ENCODE data around the gene TTF2.
"Not testable (repeated sequence)": the region's sequence is repeated elsewhere in the genome, so short reads cannot be mapped to it uniquely, and the experiment has no call there.

TTF2 gene

DNA sequence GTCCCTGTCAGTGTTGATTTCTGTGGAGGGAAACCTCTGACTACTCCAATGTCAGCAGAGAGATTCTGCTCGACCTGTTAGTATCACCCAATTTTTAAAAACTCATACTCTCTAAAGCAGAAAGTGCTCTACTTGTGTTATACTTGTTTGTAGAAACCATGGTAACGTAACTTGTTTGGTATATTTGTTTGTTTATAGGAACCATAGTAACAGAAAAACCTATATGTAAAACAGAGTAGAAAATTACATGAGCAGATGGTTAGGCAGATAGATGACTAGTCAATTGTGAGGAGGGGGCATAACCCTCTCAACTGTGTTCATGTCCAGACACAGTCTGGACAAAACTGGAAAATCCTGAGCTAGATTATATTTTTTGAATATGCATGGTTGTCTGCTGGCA is 54.8 kb downstream of the TTF2 start:
- no peak for DNase-seq (ENCODE audit: low read depth)
- no peak overlapping the region for H3K4me3 ChIP-seq (ENCODE audit: low read depth, low read length)

DNA sequence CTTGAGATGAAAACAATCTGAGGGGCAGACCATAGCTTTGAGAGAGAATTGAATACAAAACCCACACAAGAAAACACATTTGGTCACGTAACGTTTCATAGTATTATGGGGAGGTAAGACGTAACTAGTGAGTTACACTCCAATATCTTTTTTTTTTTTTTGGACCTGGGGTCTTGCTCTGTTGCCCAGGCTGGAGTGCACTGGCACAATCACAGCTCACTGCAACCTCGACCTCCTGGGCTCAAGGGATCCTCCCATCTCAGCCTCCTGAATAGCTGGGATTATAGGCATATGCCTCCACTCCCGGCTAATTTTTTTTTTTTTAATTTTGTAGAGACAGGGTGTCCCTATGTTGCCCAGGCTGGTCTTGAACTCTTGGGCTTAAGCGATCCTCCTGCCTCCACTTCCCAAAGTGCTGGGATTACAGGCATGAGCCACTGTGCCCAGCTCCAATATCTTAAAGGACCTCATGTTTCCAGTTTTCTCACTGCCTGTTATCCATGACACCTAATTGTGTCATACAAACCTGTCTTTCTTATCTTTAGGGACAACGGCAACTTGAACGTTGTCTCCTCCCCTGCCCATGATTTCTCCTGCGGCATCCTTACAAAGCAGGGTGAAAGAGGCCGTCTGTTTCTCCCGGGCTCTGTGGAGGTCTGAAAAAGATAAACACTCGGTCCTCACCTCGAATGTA is 56.1 kb downstream of the TTF2 start:
- H3K4me3 ChIP-seq (ENCODE audit: low read depth, low read length), result no peak overlapping the region
- no peak for DNase-seq (ENCODE audit: low read depth)

GRCh38 chr1:117116784-117117130 is 56.6 kb downstream of the TTF2 start:
- no peak for DNase-seq (ENCODE audit: low read depth)
- no peak overlapping the region for H3K4me3 ChIP-seq (ENCODE audit: low read depth, low read length)

- DNase-seq (ENCODE audit: low read depth), result no peak
- H3K4me3 ChIP-seq (ENCODE audit: low read depth, low read length), result no peak overlapping the region
Measured at GRCh38 chr1:117117697-117118096, 57.6 kb downstream of the TTF2 start.

DNA sequence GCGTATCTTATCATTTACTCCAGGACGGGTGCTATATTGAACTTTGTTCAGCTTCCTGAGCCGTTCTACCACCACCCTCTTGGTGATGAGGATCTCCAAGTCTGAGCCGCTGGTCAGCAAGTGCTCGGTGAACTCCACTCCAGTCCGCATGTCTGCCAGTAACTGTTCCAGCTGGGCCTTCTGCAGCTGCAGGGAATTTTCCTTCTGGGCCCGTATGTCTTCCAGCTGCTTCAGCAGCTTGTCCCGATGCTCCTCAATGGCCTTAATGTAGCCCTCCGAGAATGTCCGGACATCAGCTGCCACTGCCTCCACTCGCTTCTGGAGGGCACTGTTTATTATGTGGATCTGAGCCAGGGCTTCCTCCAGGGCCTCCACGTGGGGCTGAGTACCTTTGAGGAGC is 58.0 kb downstream of the TTF2 start:
- DNase-seq (ENCODE audit: low read depth), result no peak
- H3K4me3 ChIP-seq (ENCODE audit: low read depth, low read length), result no peak overlapping the region

GRCh38 chr1:117119144-117119543 is 59.0 kb downstream of the TTF2 start:
- DNase-seq (ENCODE audit: low read depth); H3K4me3 ChIP-seq (ENCODE audit: low read depth, low read length): not testable (repeated sequence)

DNA sequence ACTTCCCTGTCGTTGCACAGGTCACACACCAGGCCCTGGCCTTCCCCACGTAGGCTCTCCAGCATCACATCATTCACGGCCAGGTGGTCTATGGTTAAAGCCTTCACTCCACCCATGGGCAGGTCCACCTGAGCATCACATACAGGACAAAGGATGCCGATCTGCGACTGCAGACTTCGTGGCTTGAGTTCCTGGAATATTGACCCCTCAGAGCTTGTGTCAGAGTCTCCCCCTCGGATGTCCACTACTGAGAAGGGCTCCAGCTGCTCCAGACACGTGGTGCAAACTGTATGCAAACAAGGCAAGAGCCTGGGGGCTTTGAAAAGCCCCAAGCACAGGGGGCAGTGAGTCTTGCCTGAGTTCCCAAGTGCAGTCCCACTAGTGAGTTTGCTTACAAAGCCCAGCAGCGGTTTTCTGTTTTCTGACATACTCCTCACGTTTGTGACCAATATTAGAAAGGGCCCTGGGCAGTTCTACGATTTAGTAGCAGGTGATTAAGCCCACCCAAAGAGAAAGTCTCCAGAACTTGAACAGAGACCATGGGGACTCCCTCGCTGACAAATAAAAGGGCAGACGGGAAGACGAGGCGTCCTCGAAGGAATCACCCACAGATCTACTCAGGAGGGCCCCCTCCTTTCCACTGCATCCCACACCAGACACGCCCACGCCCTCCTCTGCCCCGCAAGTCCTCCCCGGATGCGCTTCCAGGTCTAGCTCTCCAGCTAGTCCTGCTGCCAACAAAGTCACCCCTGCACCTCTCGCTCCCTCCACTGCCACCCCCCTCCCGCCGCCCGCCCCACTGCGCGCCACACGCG is 60.9 kb downstream of the TTF2 start:
- no peak for DNase-seq (ENCODE audit: low read depth)
- peak overlapping the region; percentile 66 for H3K4me3 ChIP-seq (ENCODE audit: low read depth, low read length)

DNA sequence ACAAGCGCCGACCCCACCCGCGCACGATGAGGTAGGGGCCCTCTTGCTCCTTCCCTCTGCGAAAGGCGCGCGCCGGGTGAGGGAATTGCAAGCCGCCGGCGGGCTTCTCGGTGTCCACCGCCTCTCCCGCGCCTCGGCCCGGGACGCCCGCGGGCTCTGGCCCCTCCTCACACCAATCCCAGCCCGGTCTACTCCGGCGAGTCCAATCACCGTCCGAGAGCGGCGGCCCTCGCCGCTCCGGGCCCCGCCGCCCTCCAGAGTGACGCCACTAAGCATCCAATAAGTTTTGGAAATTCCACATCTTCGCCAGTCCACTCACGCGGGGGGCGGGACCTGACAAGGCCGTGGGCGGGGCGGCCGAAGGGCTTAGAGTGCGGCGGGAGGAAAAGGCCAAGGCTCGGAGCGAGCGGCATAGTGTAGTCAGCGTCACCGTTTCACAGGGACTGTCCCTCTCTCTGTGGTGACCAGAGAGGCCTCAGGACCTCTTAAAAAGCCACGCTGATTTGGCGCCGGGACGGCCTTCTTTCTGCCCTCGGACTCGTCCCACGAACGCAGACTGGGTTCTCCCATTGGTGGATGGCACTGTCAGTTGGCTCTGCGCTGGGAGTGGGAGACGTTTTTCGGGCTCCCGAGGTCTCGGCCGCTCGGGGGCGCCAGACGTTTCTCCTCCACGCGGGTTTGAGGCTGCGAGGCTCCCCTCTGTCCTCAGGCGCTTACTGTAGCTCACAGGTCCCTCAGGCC is 61.6 kb downstream of the TTF2 start, which contains the start of gene TRIM45:
TSS of gene TRIM45 (minus strand) at position 161 of the 741 bp plus-strand sequence. CDS start 548 bp downstream, outside the sequence.
- H3K4me3 ChIP-seq (ENCODE audit: low read depth, low read length), result peak within 1 kb of the TSS; percentile 66
- DNase-seq (ENCODE audit: low read depth), result peak; percentile 90

DNA sequence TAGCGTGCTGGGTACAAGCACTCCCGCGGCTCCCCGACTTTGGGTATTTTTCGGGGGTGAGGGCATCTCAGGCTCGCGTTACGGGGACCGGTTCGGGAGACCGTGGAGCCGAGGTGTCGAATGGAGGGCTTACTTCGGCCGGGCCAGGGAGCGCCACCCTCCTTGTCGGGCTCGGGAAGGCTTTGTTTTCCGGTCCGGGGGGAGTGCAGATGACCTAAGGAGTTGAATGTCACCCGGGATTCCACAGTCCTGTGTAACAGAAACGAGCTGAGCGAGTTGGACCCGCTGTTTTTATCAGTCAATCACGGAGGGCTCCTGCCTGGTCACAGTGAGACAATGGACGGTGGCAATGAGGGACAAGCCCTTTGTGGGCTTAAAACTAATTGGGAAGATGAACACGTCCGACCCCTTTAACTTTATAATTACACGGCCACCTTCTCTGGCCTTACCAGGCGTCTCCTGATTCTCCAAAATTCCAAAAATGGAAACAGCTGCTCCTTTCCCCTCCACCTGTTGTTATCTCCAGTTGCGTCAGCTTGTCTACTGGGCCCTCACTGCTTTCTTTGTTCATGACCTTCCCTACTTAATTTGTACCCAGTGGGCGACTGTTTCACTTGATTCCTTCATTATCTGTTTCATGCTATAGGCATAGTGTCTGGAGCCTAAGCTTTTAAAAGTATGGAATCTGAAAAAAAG is 62.4 kb downstream of the TTF2 start:
- peak overlapping the region; percentile 66 for H3K4me3 ChIP-seq (ENCODE audit: low read depth, low read length)
- no peak for DNase-seq (ENCODE audit: low read depth)

DNA sequence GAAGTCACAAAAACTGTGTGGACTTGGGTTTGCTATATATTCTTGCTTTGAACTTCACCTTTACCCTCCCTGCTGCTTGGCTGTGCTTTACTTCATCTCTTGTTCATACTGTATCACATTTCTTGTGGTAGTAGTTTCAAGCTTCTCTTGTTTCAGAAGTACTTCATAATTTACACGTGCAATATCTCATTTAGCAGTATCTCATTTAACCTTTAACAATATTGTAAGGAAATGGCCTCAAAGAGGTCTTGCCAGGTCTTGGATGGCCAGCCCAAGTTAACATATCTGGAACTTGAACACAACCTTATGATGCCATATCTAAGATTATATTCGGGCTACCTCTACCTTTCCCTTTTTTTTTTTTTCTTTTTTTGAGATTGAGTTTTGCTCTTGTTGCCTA is 63.1 kb downstream of the TTF2 start:
- no peak for DNase-seq (ENCODE audit: low read depth)
- no peak overlapping the region for H3K4me3 ChIP-seq (ENCODE audit: low read depth, low read length)

GRCh38 chr1:117124661-117125060 is 64.5 kb downstream of the TTF2 start:
- H3K4me3 ChIP-seq (ENCODE audit: low read depth, low read length), result no peak overlapping the region
- DNase-seq (ENCODE audit: low read depth), result no peak

DNA sequence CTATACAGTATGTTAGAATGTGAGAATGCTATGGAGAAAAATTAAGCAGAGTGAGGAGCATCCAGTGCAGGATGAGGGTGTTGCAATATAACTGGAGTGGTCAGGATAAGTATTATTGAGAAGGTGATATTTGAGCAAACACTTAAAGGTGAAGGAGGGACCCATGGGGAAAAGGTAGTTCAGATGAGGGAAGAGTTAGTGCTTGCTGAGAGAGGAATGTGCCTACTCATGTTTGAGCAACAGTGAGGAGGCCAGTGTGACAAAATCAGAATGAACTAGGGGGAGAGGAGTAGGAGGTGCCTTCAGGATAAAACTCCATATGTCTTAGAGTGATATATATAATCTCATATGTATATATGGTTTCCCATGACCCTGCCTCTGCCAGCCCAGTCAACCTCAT is 67.7 kb downstream of the TTF2 start:
- DNase-seq (ENCODE audit: low read depth), result no peak
- H3K4me3 ChIP-seq (ENCODE audit: low read depth, low read length), result no peak overlapping the region

DNA sequence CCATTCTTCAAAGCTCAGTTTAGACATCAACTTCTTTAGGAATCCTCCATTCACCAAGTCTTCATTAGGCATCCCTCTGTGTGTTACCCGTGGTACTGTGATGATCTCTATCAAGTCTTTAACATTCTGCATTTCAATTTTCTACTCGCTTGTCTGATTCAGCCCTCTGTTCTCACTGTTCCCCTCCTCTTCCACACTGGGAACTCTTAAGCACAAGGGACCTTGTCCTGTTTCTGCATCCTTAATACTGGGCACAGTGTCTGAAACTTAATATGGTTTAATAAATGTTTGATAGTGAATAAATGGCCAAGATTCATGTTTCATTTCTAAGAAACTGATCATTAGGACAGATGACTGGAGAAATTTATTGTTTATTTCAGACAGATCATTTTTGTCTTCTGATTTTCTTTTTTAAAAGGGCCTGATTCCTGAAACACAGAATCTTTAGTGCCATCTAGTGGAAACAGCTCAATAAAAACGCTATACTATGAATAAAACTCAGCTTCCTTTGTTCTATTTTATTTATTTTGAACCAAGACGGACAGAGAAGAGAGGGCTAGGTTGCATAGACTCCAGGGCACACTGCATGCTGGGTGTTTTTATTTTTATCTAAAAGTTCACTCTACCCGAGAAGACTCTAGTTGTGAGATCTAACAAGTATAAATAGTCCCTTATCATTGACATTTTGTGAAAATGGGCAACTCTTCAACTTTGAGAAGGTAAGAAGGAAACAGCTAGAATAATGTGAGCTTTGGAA is 68.4 kb downstream of the TTF2 start:
- no peak for DNase-seq (ENCODE audit: low read depth)
- H3K4me3 ChIP-seq (ENCODE audit: low read depth, low read length), result no peak overlapping the region

DNA sequence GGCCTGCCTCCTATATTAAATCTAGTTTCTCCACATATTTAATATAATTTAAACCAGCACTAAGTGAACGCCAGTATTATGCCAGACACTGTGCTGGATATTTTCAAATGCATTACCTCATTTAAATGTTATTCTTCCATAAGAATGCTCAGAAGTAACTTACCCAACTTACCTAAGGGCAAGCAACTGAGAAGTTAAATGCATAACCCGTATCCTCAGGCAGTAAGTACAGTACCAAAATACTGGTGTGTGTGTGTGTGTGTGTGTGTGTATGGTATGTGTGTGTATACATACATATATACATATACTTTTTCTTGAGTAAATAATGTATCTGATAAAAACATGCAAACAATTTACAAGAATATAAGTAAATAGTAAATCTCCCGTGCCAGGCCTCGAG is 70.4 kb downstream of the TTF2 start:
- DNase-seq (ENCODE audit: low read depth), result no peak
- H3K4me3 ChIP-seq (ENCODE audit: low read depth, low read length), result no peak overlapping the region

DNA sequence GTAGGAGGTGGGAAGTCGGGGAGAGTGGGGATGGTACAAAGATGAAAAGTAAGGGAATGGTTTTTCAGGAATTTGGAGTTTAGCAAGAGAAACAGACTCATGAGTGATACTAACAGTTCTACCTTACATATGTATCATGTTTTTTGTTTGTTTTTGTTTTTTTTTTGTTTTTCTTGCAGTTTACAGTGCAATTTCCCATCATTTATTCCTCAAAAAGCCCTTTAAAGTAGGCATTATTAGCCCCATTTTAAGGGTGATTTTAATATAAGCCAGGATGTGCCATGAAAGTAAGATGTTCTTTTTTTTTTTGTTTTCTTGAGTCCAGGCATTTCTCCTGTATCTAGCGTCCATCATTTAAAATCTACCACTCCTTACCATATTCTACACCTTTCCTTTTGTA is 75.2 kb downstream of the TTF2 start:
- DNase-seq (ENCODE audit: low read depth), result no peak
- no peak overlapping the region for H3K4me3 ChIP-seq (ENCODE audit: low read depth, low read length)

GRCh38 chr1:117136749-117137148 is 76.6 kb downstream of the TTF2 start:
- no peak overlapping the region for H3K4me3 ChIP-seq (ENCODE audit: low read depth, low read length)
- no peak for DNase-seq (ENCODE audit: low read depth)

DNA sequence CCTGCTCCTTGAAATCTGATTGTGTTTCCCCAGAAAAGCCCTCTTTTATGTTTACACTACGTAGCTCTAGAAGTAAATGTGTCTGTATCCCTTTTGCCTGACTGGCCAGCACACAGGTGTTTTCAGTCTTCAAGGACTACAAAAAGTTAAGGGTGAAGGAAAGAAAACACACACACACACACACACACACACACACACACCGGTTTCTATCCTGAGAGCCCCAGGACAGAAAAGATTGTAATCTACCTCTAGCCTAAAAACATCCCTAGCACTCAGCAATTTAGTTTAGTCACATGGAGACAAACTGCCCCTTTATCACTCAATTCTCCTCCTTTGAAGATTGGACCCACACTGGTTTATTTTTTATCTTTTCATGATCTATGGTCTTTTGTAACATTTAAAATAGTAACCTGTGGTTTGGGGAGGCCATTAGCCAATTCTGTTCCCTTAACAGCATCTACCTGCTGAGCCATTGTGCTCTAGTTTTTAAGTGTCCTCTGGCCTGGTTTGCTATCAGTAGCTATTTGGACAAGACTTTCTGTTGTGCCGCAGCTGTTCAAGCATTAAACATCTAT is 77.2 kb downstream of the TTF2 start:
- DNase-seq (ENCODE audit: low read depth), result no peak
- no peak overlapping the region for H3K4me3 ChIP-seq (ENCODE audit: low read depth, low read length)

DNA sequence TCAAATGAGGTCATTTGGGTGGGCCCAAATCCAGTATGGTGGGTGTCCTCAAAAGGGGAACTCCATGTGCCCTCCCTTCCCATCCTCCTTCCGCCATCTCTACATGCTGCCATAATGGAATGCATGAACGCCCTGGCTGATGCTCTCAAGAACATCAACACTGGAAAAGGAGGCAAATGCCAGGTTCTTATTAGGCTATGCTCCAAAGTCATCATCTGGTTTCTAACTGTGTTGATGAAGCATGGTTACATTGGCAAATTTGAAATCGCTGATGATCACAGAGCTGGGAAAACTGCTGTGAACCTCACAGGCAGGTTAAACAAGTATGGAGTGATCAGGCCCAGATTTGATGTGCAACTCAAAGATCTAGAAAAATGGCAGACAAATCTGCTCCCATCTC is 78.0 kb downstream of the TTF2 start:
- no peak for DNase-seq (ENCODE audit: low read depth)
- H3K4me3 ChIP-seq (ENCODE audit: low read depth, low read length), result no peak overlapping the region

GRCh38 chr1:117138561-117138960 is 78.4 kb downstream of the TTF2 start:
- DNase-seq (ENCODE audit: low read depth), result no peak
- no peak overlapping the region for H3K4me3 ChIP-seq (ENCODE audit: low read depth, low read length)

Measured in skeletal muscle cell (primary cell).